H1 (cell line): ENCODE data around the gene STX12. TPM values are rescaled to one million over a fixed set of nuclear protein-coding genes. Genes with fewer than 3 reads are reported as not detected.

Experiments
- CTCF ChIA-PET: fragments of 300-600 bp; sonication (Branson Sonifier 250); formaldehyde crosslinking; loops from one replicate; lab custom pipeline; 2021; ENCODE audit not compliant: partially characterized antibody; lab: Charles Lee
- POLR2A ChIA-PET: fragments of 300-600 bp; sonication (Branson Sonifier 250); formaldehyde crosslinking; loops from one replicate; lab custom pipeline; 2021; ENCODE audit warnings: inconsistent platforms; ENCODE audit not compliant: partially characterized antibody; lab: Charles Lee
- DNase-seq, 2 experiments: peaks; one replicate each; pipeline versions ENCODE4 v3.0.0 to v3.0.0-alpha.2; 2010 to 2022; ENCODE audit warnings: low spot score in 2 of 2, low read depth in 1 of 2, mixed read lengths in 1 of 2
- FAIRE-seq: peaks from 2 replicates; lab custom pipeline; 2011; peaks lifted over from hg19 to GRCh38; lab: Jason Lieb, UNC
- H2AFZ ChIP-seq: 2 replicates; pipeline ENCODE4 v1.8.1; 2012; ENCODE audit warnings: low read length, inconsistent platforms
- H2AK5ac ChIP-seq: 2 replicates; pipeline ENCODE4 v1.6.1; 2013; ENCODE audit warnings: low read depth, low read length
- H2BK120ac ChIP-seq: replicated peaks from 2 replicates; pipeline ENCODE3; 2013; ENCODE audit warnings: low read depth, low read length, inconsistent platforms
- H2BK12ac ChIP-seq: 2 replicates; pipeline ENCODE4 v1.6.1; 2013; ENCODE audit warnings: low read depth, low read length
- H2BK15ac ChIP-seq: 2 replicates; pipeline ENCODE4 v1.6.1; 2013; ENCODE audit warnings: low read length
- H2BK20ac ChIP-seq: 2 replicates; pipeline ENCODE4 v1.6.1; 2013; ENCODE audit warnings: low read length
- H2BK5ac ChIP-seq: 2 replicates; pipeline ENCODE4 v1.6.1; 2013; ENCODE audit warnings: low read depth, low read length
- H3K14ac ChIP-seq: 2 replicates; pipeline ENCODE4 v1.6.1; 2013; ENCODE audit warnings: inconsistent platforms; ENCODE audit not compliant: insufficient read length
- H3K18ac ChIP-seq: 2 replicates; pipeline ENCODE4 v1.6.1; 2013; ENCODE audit warnings: low read length; ENCODE audit errors: extremely low read depth
- H3K23ac ChIP-seq: 2 replicates; pipeline ENCODE4 v1.6.1; 2013; ENCODE audit warnings: inconsistent platforms; ENCODE audit not compliant: insufficient read length
- H3K23me2 ChIP-seq: 2 replicates; pipeline ENCODE4 v1.6.1; 2013; ENCODE audit warnings: low read depth, low read length
- H3K27ac ChIP-seq: 2 replicates; pipeline ENCODE4 v1.6.1; 2011; ENCODE audit warnings: low read depth, low read length, inconsistent platforms
- H3K27me3 ChIP-seq, 4 experiments: replicated peaks in 1 of 4; 1 replicate in 1 of 4; 2 replicates in 3 of 4; pipeline versions ENCODE4 v1.6.1 to v1.8.1; 2011 to 2013; ENCODE audit warnings: low read length in 3 of 4, mild to moderate bottlenecking in 3 of 4, inconsistent platforms in 2 of 4, mixed read lengths in 2 of 4, moderate library complexity in 1 of 4; ENCODE audit not compliant: control insufficient read depth in 3 of 4, insufficient read depth in 3 of 4; ENCODE audit errors: extremely low read depth in 1 of 4
- H3K36me3 ChIP-seq, 4 experiments: 2 replicates each; pipeline versions ENCODE4 v1.6.1 to v1.8.1; 2011 to 2013; ENCODE audit warnings: mild to moderate bottlenecking in 4 of 4, low read length in 3 of 4, moderate library complexity in 2 of 4, control low read depth in 1 of 4, inconsistent platforms in 1 of 4; ENCODE audit not compliant: insufficient read depth in 4 of 4, control insufficient read depth in 2 of 4
- H3K4ac ChIP-seq: replicated peaks from 2 replicates; pipeline ENCODE3; 2013; ENCODE audit warnings: low read length, low read depth, mixed read lengths, inconsistent platforms; ENCODE audit not compliant: insufficient read length
- H3K4me1 ChIP-seq, 4 experiments: replicated peaks in 1 of 4; 1 replicate in 1 of 4; 2 replicates in 3 of 4; pipeline versions ENCODE4 v1.6.1 to v1.8.1; 2011 to 2013; ENCODE audit warnings: low read length in 3 of 4, inconsistent platforms in 2 of 4, mixed read lengths in 1 of 4; ENCODE audit not compliant: insufficient read depth in 4 of 4, control insufficient read depth in 3 of 4
- H3K4me2 ChIP-seq, 2 experiments: 2 replicates each; pipeline versions ENCODE4 v1.6.1 to v1.8.1; 2011 to 2013; ENCODE audit warnings: low read depth in 2 of 2, low read length in 2 of 2, control low read depth in 1 of 2, inconsistent platforms in 1 of 2, mild to moderate bottlenecking in 1 of 2; ENCODE audit not compliant: insufficient read depth in 1 of 2
- H3K4me3 ChIP-seq, 4 experiments: fragments of 200-600, 300-600 bp in 1 of 4; sonication (generic), shearing (Covaris generic), sonication (Bioruptor Twin) in 1 of 4; 2 replicates each; pipeline versions ENCODE4 v1.5.1 to v1.8.1; 2011 to 2016; ENCODE audit warnings: low read length in 4 of 4, low read depth in 3 of 4, control low read depth in 2 of 4, inconsistent platforms in 2 of 4, mild to moderate bottlenecking in 2 of 4, mixed read lengths in 1 of 4, moderate library complexity in 1 of 4; ENCODE audit not compliant: insufficient read depth in 2 of 4; ENCODE audit errors: extremely low read depth in 1 of 4
- H3K56ac ChIP-seq: replicated peaks from 2 replicates; pipeline ENCODE3; 2013; ENCODE audit warnings: low read depth, mild to moderate bottlenecking, mixed read lengths, low read length, inconsistent platforms; ENCODE audit not compliant: insufficient read length
- H3K79me1 ChIP-seq: 2 replicates; pipeline ENCODE4 v1.6.1; 2013; ENCODE audit warnings: low read depth, low read length, control low read depth
- H3K79me2 ChIP-seq, 2 experiments: 2 replicates each; pipeline versions ENCODE4 v1.6.1 to v1.8.1; 2012 to 2013; ENCODE audit warnings: low read length in 2 of 2, mild to moderate bottlenecking in 2 of 2, inconsistent platforms in 1 of 2; ENCODE audit not compliant: insufficient read depth in 2 of 2, control insufficient read depth in 1 of 2
- H3K9ac ChIP-seq, 4 experiments: replicated peaks in 1 of 4; 1 replicate in 1 of 4; 2 replicates in 3 of 4; pipeline versions ENCODE4 v1.6.1 to v1.8.1; 2011 to 2013; ENCODE audit warnings: low read depth in 3 of 4, low read length in 3 of 4, control low read depth in 2 of 4, mild to moderate bottlenecking in 2 of 4, moderate library complexity in 2 of 4, inconsistent platforms in 1 of 4; ENCODE audit errors: extremely low read depth in 1 of 4
- H3K9me3 ChIP-seq, 2 experiments: 2 replicates each; pipeline versions ENCODE4 v1.6.1 to v1.8.1; 2012 to 2013; ENCODE audit warnings: mild to moderate bottlenecking in 2 of 2, moderate library complexity in 2 of 2, control low read depth in 1 of 2, inconsistent platforms in 1 of 2, low read depth in 1 of 2, low read length in 1 of 2, mixed read lengths in 1 of 2; ENCODE audit not compliant: insufficient read depth in 2 of 2
- H4K20me1 ChIP-seq, 2 experiments: replicated peaks in 1 of 2; 2 replicates each; pipeline versions ENCODE3 to v1.8.1; 2011 to 2013; ENCODE audit warnings: inconsistent platforms in 2 of 2, low read length in 2 of 2, mild to moderate bottlenecking in 1 of 2; ENCODE audit not compliant: insufficient read depth in 2 of 2, control insufficient read depth in 1 of 2
- H4K5ac ChIP-seq: 2 replicates; pipeline ENCODE4 v1.6.1; 2013; ENCODE audit warnings: low read length, low read depth, mixed read lengths, inconsistent platforms; ENCODE audit not compliant: insufficient read length
- H4K8ac ChIP-seq: 2 replicates; pipeline ENCODE4 v1.8.0; 2013; ENCODE audit warnings: mild to moderate bottlenecking, moderate library complexity, low read length, inconsistent platforms; ENCODE audit not compliant: insufficient read depth; ENCODE audit errors: extremely low read depth
- H4K91ac ChIP-seq: replicated peaks from 2 replicates; pipeline ENCODE3; 2013; ENCODE audit warnings: low read length, mixed read lengths, inconsistent platforms; ENCODE audit not compliant: insufficient read length
- BCL11A ChIP-seq, 2 experiments: IDR thresholded peaks; one replicate each; pipeline ENCODE4 v1.6.1; 2011; ENCODE audit warnings: low read depth in 2 of 2, low read length in 2 of 2, mild to moderate bottlenecking in 2 of 2
- CBX8 ChIP-seq: fragments of 300-800, 300-1000 bp; sonication (generic); IDR thresholded peaks from 2 replicates; pipeline ENCODE4 v1.7.1; 2016; ENCODE audit warnings: low read depth, low read length, borderline replicate concordance
- CREB1 ChIP-seq: IDR thresholded peaks from 2 replicates; pipeline ENCODE4 v1.6.1; 2012; ENCODE audit warnings: inconsistent platforms
- CTCF ChIP-seq, 3 experiments: IDR thresholded peaks; 1 replicate in 2 of 3; 2 replicates in 1 of 3; pipeline versions ENCODE4 v1.5.1 to v1.6.1; 2011; ENCODE audit warnings: low read length in 3 of 3, mild to moderate bottlenecking in 3 of 3, inconsistent platforms in 2 of 3, low read depth in 1 of 3, moderate library complexity in 1 of 3; ENCODE audit not compliant: insufficient read depth in 1 of 3; ENCODE audit errors: control extremely low read depth in 1 of 3
- FOSL1 ChIP-seq: IDR thresholded peaks from 2 replicates; pipeline ENCODE4 v1.6.1; 2011; ENCODE audit warnings: mild to moderate bottlenecking, low read depth, low read length, moderate library complexity; ENCODE audit not compliant: insufficient read depth
- JUN ChIP-seq: IDR thresholded peaks from 2 replicates; pipeline ENCODE4 v1.6.1; 2011; ENCODE audit warnings: low read depth, mild to moderate bottlenecking, improper control_type of control experiment, low read length
- JUND ChIP-seq: IDR thresholded peaks from 2 replicates; pipeline ENCODE4 v1.6.1; 2011; ENCODE audit warnings: mild to moderate bottlenecking, improper control_type of control experiment, low read length
- POLR2A ChIP-seq, 2 experiments: IDR thresholded peaks; 1 replicate in 1 of 2; 2 replicates in 1 of 2; pipeline ENCODE4 v1.6.1; 2011; ENCODE audit warnings: low read depth in 2 of 2, low read length in 2 of 2, mild to moderate bottlenecking in 2 of 2; ENCODE audit errors: control extremely low read depth in 1 of 2
- RFX5 ChIP-seq: IDR thresholded peaks from 2 replicates; pipeline ENCODE4 v1.6.1; 2011; ENCODE audit warnings: low read depth, low read length, improper control_type of control experiment, borderline replicate concordance
- SIX5 ChIP-seq: IDR thresholded peaks from 2 replicates; pipeline ENCODE4 v1.6.1; 2011; ENCODE audit warnings: mild to moderate bottlenecking, low read depth, low read length
- SP2 ChIP-seq: IDR thresholded peaks from 2 replicates; pipeline ENCODE4 v1.6.1; 2012; ENCODE audit warnings: mild to moderate bottlenecking, low read length, inconsistent platforms
- TBP ChIP-seq: IDR thresholded peaks from 2 replicates; pipeline ENCODE4 v1.6.1; 2011; ENCODE audit warnings: low read depth, low read length, improper control_type of control experiment
- TEAD4 ChIP-seq: IDR thresholded peaks from 2 replicates; pipeline ENCODE4 v1.6.1; 2012; ENCODE audit warnings: low read depth, low read length, inconsistent platforms, mixed read lengths
- ZNF274 ChIP-seq: IDR thresholded peaks from 2 replicates; pipeline ENCODE4 v1.7.0; 2012; ENCODE audit warnings: low read length, borderline replicate concordance; ENCODE audit errors: extremely low read depth
- WGBS, 2 experiments: shearing (Covaris generic) in 1 of 2; methylation state at CpG; one replicate each; pipeline versions ENCODE4 v1.1.6 to v1.1.7; 2013 to 2015; ENCODE audit warnings: low lambda C conversion rate in 2 of 2, mixed read lengths in 2 of 2, inconsistent platforms in 1 of 2, low coverage in 1 of 2, missing lambda C conversion rate in 1 of 2; ENCODE audit not compliant: insufficient replicate concordance in 2 of 2, insufficient coverage in 1 of 2, insufficient read length in 1 of 2; ENCODE audit errors: extremely low coverage in 1 of 2, missing lambda C conversion rate in 1 of 2; 5-methylcytosine and 5-hydroxymethylcytosine counted together
- polyA plus RNA-seq, 7 experiments: library from polyadenylated mRNA; depleted of rRNA in 3 of 7; stranded (reverse) in 5 of 7; unstranded in 2 of 7; fragments of >200 nt in 5 of 7; fragments of 200-250 nt in 2 of 7; gene quantifications; 1 replicate in 5 of 7; 2 replicates in 1 of 7; 4 replicates in 1 of 7; pipeline versions ENCODE4 v1.2.1 to v1.2.3, GENCODE V29; 2011 to 2013; ENCODE audit warnings: missing spikeins in 2 of 7, mixed read lengths in 2 of 7
- total RNA-seq: library from RNA; stranded (reverse); fragmentation: NEBNext Ultra II Directional; extraction: Animal tissue kit (Norgen Biotek cat#: 25700); gene quantifications from 2 replicates; pipeline ENCODE4 v1.2.1, GENCODE V29; 2021

The STX12 gene
- total and polyA plus RNA-seq, 2 of the 8 experiments (the other 6 are each of a cell fraction or from before 2014, with no cell fraction given) = 3.7 to 11.0 TPM

GRCh38 chr1:27865821-27866220 is 92.8 kb downstream of the STX12 start:
- Histone ChIP-seq H3K4me1 (peaks cover 0 to 7% (median 0%) of the 10 kb centered on the region in 4 experiments; a peak in 2 of 7 replicates), H3K14ac (no peak overlapping the region), H2AK5ac (no peak overlapping the region), H3K36me3 (no peaks in the 10 kb centered on the region), H3K4me2 (no peak overlapping the region), H3K23ac (no peak overlapping the region), H4K5ac (no peak overlapping the region), H3K27me3 (no peaks in the 10 kb centered on the region), H2AFZ (no peak overlapping the region), H3K27ac (no peak overlapping the region), H3K9ac (no peak overlapping the region), H2BK12ac (no peak overlapping the region), H3K23me2 (no peaks in the 10 kb centered on the region), H3K18ac (no peak overlapping the region), H2BK15ac (no peak overlapping the region), H2BK5ac (no peak overlapping the region), H2BK120ac (no peak overlapping the region), H4K91ac (no peak overlapping the region), H3K4me3 (no peak overlapping the region), H3K79me1 (no peaks in the 10 kb centered on the region), H4K20me1 (no peaks in the 10 kb centered on the region), H4K8ac (no peak overlapping the region), H2BK20ac (no peak overlapping the region), H3K9me3 (no peaks in the 10 kb centered on the region), H3K56ac (no peak overlapping the region), H3K4ac (no peak overlapping the region), H3K79me2 (no peaks in the 10 kb centered on the region)
- FAIRE-seq (no peak), DNase-seq (no peak)
- 92% methylated on average over 10 of the region's 10 CpGs; no CpG with 5 or more reads in 1 of the 2 experiments for WGBS, 2 experiments
- ChIA-PET CTCF (no interaction called here), POLR2A (interaction anchor here (0.7 kb wide), 1 partner anchor 644 kb away, joined by 4 read pairs; no protein-coding TSS in a partner anchor)
- TF ChIP-seq RFX5 (no peak), CBX8 (no peak), CTCF (IDR thresholded peaks at IDR 0.05; ENCODE audit: control extremely low read depth in 1 of 3, insufficient read depth in 1 of 3, low read depth in 1 of 3, low read length in 3 of 3) (no peak), CREB1 (no peak), BCL11A (IDR thresholded peaks at IDR 0.05; ENCODE audit: low read depth in 2 of 2, low read length in 2 of 2) (no peak), JUN (no peak), SIX5 (no peak), TEAD4 (no peak), TBP (no peak), JUND (no peak), POLR2A (IDR thresholded peaks at IDR 0.05; ENCODE audit: control extremely low read depth in 1 of 2, low read depth in 2 of 2, low read length in 2 of 2) (no peak), FOSL1 (no peak), SP2 (no peak), ZNF274 (no peak)
